HG02623 (cell line): Measurements from ENCODE around the gene LBHD2.

Source experiments
- ATAC-seq: cut with Tn5 transposase; IDR thresholded peaks from one replicate; pipeline ENCODE4 v1.9.1; 2021; ENCODE audit warnings: moderate library complexity; ENCODE audit not compliant: unreplicated experiment

LBHD2 gene

GRCh38 chr14:103089386-103090335, 5.7 kb downstream of the LBHD2 start:
- no peak for ATAC-seq

GRCh38 chr14:103090481-103091020, 6.5 kb downstream of the LBHD2 start:
- no peak for ATAC-seq

GRCh38 chr14:103091041-103091882, 7.3 kb downstream of the LBHD2 start:
- peak; percentile 46 for ATAC-seq

GRCh38 chr14:103091883-103092222, 7.8 kb downstream of the LBHD2 start:
- no peak for ATAC-seq

GRCh38 chr14:103093856-103094405, 9.9 kb downstream of the LBHD2 start:
- no peak for ATAC-seq

- no peak for ATAC-seq
Measured at GRCh38 chr14:103094406-103095209, 10.6 kb downstream of the LBHD2 start, which contains the start of gene EXOC3L4. TSS of gene EXOC3L4 (plus strand) at chr14:103094725. CDS start at chr14:103100220, 5,495 bp downstream.

- no peak for ATAC-seq
Measured at GRCh38 chr14:103095210-103095778, 11.3 kb downstream of the LBHD2 start.

GRCh38 chr14:103096387-103096786, 12.4 kb downstream of the LBHD2 start:
- no peak for ATAC-seq

- no peak for ATAC-seq
Measured at GRCh38 chr14:103097244-103097993, 13.4 kb downstream of the LBHD2 start.

- no peak for ATAC-seq
Measured at GRCh38 chr14:103097994-103098957, 14.3 kb downstream of the LBHD2 start.

GRCh38 chr14:103099081-103099732, 15.2 kb downstream of the LBHD2 start:
- ATAC-seq = no peak

GRCh38 chr14:103099733-103100280, 15.8 kb downstream of the LBHD2 start:
- no peak for ATAC-seq

GRCh38 chr14:103100281-103101121, 16.5 kb downstream of the LBHD2 start:
- ATAC-seq = no peak

- no peak for ATAC-seq
Measured at GRCh38 chr14:103101257-103101962, 17.4 kb downstream of the LBHD2 start.

GRCh38 chr14:103101963-103102688, 18.1 kb downstream of the LBHD2 start:
- ATAC-seq = no peak
